GM19025 (cell line): ENCODE results near the gene DNAAF5.
"Not testable (repeated sequence)": the region's sequence is repeated elsewhere in the genome, so short reads cannot be mapped to it uniquely, and the experiment has no call there.

Experiments used
- ATAC-seq: cut with Tn5 transposase; IDR thresholded peaks from one replicate; pipeline ENCODE4 v1.9.1; 2021; ENCODE audit warnings: mild to moderate bottlenecking, low read depth, moderate library complexity; ENCODE audit not compliant: unreplicated experiment

The DNAAF5 gene

GRCh38 chr7:801940-802381, 75.5 kb downstream of the DNAAF5 start:
- ATAC-seq = no peak

- ATAC-seq = no peak
Measured at GRCh38 chr7:802500-803242, 76.2 kb downstream of the DNAAF5 start.

- no peak for ATAC-seq
Measured at GRCh38 chr7:803243-803635, 76.7 kb downstream of the DNAAF5 start.

GRCh38 chr7:803796-804195, 77.3 kb downstream of the DNAAF5 start:
- ATAC-seq = not testable (repeated sequence)

- ATAC-seq = no peak
Measured at GRCh38 chr7:805261-805660, 78.8 kb downstream of the DNAAF5 start.

- ATAC-seq = no peak
Measured at GRCh38 chr7:815284-816216, 89.1 kb downstream of the DNAAF5 start.

- peak; percentile 92 for ATAC-seq
Measured at GRCh38 chr7:816300-816750, 89.8 kb downstream of the DNAAF5 start.

- ATAC-seq = peak; percentile 20
Measured at GRCh38 chr7:816751-817671, 90.5 kb downstream of the DNAAF5 start.

- ATAC-seq = no peak
Measured at GRCh38 chr7:818031-818699, 91.7 kb downstream of the DNAAF5 start.

GRCh38 chr7:820341-820740, 93.8 kb downstream of the DNAAF5 start:
- no peak for ATAC-seq

- ATAC-seq = no peak
Measured at GRCh38 chr7:821688-822087, 95.2 kb downstream of the DNAAF5 start.

GRCh38 chr7:822692-823276, 96.3 kb downstream of the DNAAF5 start:
- no peak for ATAC-seq

GRCh38 chr7:823649-824048, 97.2 kb downstream of the DNAAF5 start:
- no peak for ATAC-seq

GRCh38 chr7:824081-824480, 97.6 kb downstream of the DNAAF5 start:
- no peak for ATAC-seq

GRCh38 chr7:824664-825063, 98.2 kb downstream of the DNAAF5 start:
- no peak for ATAC-seq

- no peak for ATAC-seq
Measured at GRCh38 chr7:825386-825785, 98.9 kb downstream of the DNAAF5 start.

- no peak for ATAC-seq
Measured at GRCh38 chr7:826230-826917, 99.9 kb downstream of the DNAAF5 start.

- ATAC-seq = no peak
Measured at GRCh38 chr7:828793-829561, 102.5 kb downstream of the DNAAF5 start.
